GM19035 (cell line): ENCODE measurements around the gene SPO11.
A peak's percentile ranks its signal among the peaks of the same experiment; 100 is the strongest.

Source experiments
- ATAC-seq: cut with Tn5 transposase; IDR thresholded peaks from one replicate; pipeline ENCODE4 v1.9.1; 2021; ENCODE audit not compliant: unreplicated experiment

The SPO11 gene

GRCh38 chr20:57374343-57374930 lies 44.8 kb downstream of the SPO11 start:
- ATAC-seq = no peak

- no peak for ATAC-seq
These were observed 45.5 kb downstream of the SPO11 start for GRCh38 chr20:57374931-57375651.

- no peak for ATAC-seq
These were observed 46.1 kb downstream of the SPO11 start for GRCh38 chr20:57375652-57376230.

GRCh38 chr20:57377350-57377749 lies 47.7 kb downstream of the SPO11 start:
- no peak for ATAC-seq

GRCh38 chr20:57378107-57378506 lies 48.5 kb downstream of the SPO11 start:
- ATAC-seq = no peak

GRCh38 chr20:57378646-57379262 lies 49.2 kb downstream of the SPO11 start:
- no peak for ATAC-seq

GRCh38 chr20:57379263-57379647 lies 49.7 kb downstream of the SPO11 start:
- no peak for ATAC-seq

GRCh38 chr20:57380081-57380750 lies 50.6 kb downstream of the SPO11 start:
- ATAC-seq = no peak

GRCh38 chr20:57381596-57382503 lies 52.2 kb downstream of the SPO11 start:
- no peak for ATAC-seq

- no peak for ATAC-seq
These were observed 52.9 kb downstream of the SPO11 start for GRCh38 chr20:57382516-57382915.

- no peak for ATAC-seq
These were observed 54.1 kb downstream of the SPO11 start for GRCh38 chr20:57383447-57384347.

GRCh38 chr20:57384486-57384885 lies 54.9 kb downstream of the SPO11 start:
- ATAC-seq = no peak

GRCh38 chr20:57384953-57385761 lies 55.6 kb downstream of the SPO11 start:
- ATAC-seq = no peak

- ATAC-seq = no peak
These were observed 56.3 kb downstream of the SPO11 start for GRCh38 chr20:57385940-57386339.

GRCh38 chr20:57386762-57387161 lies 57.2 kb downstream of the SPO11 start:
- ATAC-seq = no peak

- ATAC-seq = no peak
These were observed 57.9 kb downstream of the SPO11 start for GRCh38 chr20:57387463-57387862.

GRCh38 chr20:57387945-57388371 lies 58.4 kb downstream of the SPO11 start:
- no peak for ATAC-seq

GRCh38 chr20:57388953-57389694 lies 59.5 kb downstream of the SPO11 start:
- ATAC-seq = peak; percentile 24
